Heart left ventricle (tissue), 16 donors: ENCODE data around the gene ZBTB8A. TPM values are rescaled to one million over a fixed set of nuclear protein-coding genes. Genes with fewer than 3 reads are reported as not detected.
"Not testable (repeated sequence)": the region's sequence is repeated elsewhere in the genome, so short reads cannot be mapped to it uniquely, and the experiment has no call there.

Experiments used
- ATAC-seq, 4 donors: fragments of 200-7000 bp; cut with Tn5 transposase; one replicate each; pipeline ENCODE4 v1.9.1; 2020 to 2022; ENCODE audit warnings: moderate library complexity in 4 of 4, mild to moderate bottlenecking in 3 of 4, moderate number of reproducible peaks in 1 of 4
- DNase-seq, 5 donors: peaks; one replicate each; pipeline ENCODE4 v3.0.0-alpha.2; 2020
- H3K27ac ChIP-seq, 12 donors: fragments of 200-600 bp; sonication (generic) in 4 of 12; one replicate each; pipeline versions ENCODE4 v1.5.0 to v1.8.0; 2016 to 2022; ENCODE audit warnings: mild to moderate bottlenecking in 2 of 12
- H3K27me3 ChIP-seq, 9 donors: fragments of 200-600 bp; sonication (generic) in 2 of 9; one replicate each; pipeline versions ENCODE4 v1.5.1 to v1.8.0; 2016 to 2022; ENCODE audit warnings: mild to moderate bottlenecking in 3 of 9
- H3K36me3 ChIP-seq, 9 donors: fragments of 200-600 bp; sonication (generic) in 2 of 9; one replicate each; pipeline versions ENCODE4 v1.5.0 to v1.8.0; 2018 to 2022; ENCODE audit warnings: mild to moderate bottlenecking in 2 of 9
- H3K4me1 ChIP-seq, 12 donors: fragments of 200-600 bp; sonication (generic) in 4 of 12; one replicate each; pipeline versions ENCODE4 v1.5.0 to v1.8.0; 2016 to 2022; ENCODE audit warnings: mild to moderate bottlenecking in 3 of 12
- H3K4me3 ChIP-seq, 12 donors: fragments of 200-600 bp; sonication (generic) in 4 of 12; one replicate each; pipeline versions ENCODE4 v1.5.0 to v1.8.0; 2017 to 2022; ENCODE audit warnings: mild to moderate bottlenecking in 9 of 12, moderate library complexity in 4 of 12
- H3K9me3 ChIP-seq, 12 donors: fragments of 200-600 bp; sonication (generic) in 4 of 12; one replicate each; pipeline versions ENCODE4 v1.5.0 to v1.8.0; 2016 to 2022; ENCODE audit warnings: mild to moderate bottlenecking in 1 of 12
- POLR2A ChIP-seq, 2 donors: fragments of 450-650 bp; IDR thresholded peaks; one replicate each; pipeline ENCODE4 v1.6.1; 2017; ENCODE audit warnings: antibody characterized with exemption in 2 of 2, mild to moderate bottlenecking in 2 of 2, moderate library complexity in 2 of 2
- WGBS, 4 donors: extraction: QIAGEN DNeasy Blood & Tissue Kit in 2 of 4; methylation state at CpG; one replicate each; pipeline versions ENCODE4 v1.1.5 to v1.1.7; 2013 to 2018; 5-methylcytosine and 5-hydroxymethylcytosine counted together
- intact Hi-C, 10 donors: fragments of 100-400 bp; cut with DNase I; formaldehyde crosslinking; loops; one replicate each; pipeline versions ENCODE4 v1.11.1 to v1.14.2; 2022
- polyA plus RNA-seq, 2 donors: library from polyadenylated mRNA; stranded (reverse); fragments of 200-250 nt; gene quantifications; one replicate each; pipeline ENCODE4 v1.2.3, GENCODE V29; 2013
- total RNA-seq, 9 donors: library from RNA; depleted of rRNA in 2 of 9; stranded (reverse); fragments of >200 nt in 2 of 9; fragmentation: NEBNext Ultra II Directional in 3 of 9; extraction: Animal tissue kit (Norgen Biotek cat#: 25700) in 3 of 9; gene quantifications; one replicate each; pipeline versions ENCODE4 v1.1.0 to v1.2.4, GENCODE V29; 2016 to 2023
- TF ChIP-seq, protein P1 (sequence below), 12 donors: fragments of 200-600 bp; sonication (generic) in 4 of 12; IDR thresholded peaks; one replicate each; pipeline versions ENCODE4 v1.5.0 to v1.8.0; 2018 to 2022; ENCODE audit warnings: antibody characterized with exemption in 12 of 12, mild to moderate bottlenecking in 5 of 12
- donor health status: ischemic (EF 13 %, LVEDD 7.1; RV severe dilation, severe dysfunction).
- donor health status: healthy with polysubstance abuse.
- donor health status: DM: no; HTN: yes; CAD: no.
- donor health status: DM: no; HTN: no; CAD: no.
- donor health status: ischemic (EF 25% LVEDD 6.9; RV normal size, moderate dysfunction).
- donor health status: ischemic (EF 25% LVEDD 5.7; RV mildly dilated, moderate dysfunction).
- donor health status: healthy.
- donor health status: DM: yes; HTN: yes; CAD: no.
- donor health status: ischemic (EF 35%, LVEDD 5.7; RV mildly dilated, moderate dysfunction).
- donor health status: nonischemic (EF 11% LVEDD 7.7; RV severe dilation, severe dysfunction).
- donor health status: DM: yes; HTN: yes; CAD: no.
- donor health status: PGD.
- donor health status: ischemic (EF 29% LVEDD 5.4; RV normal size, mild dysfunction).
- donor health status: nonischemic (EF 23%, LVEDD 6.1; RV moderate dilation, normal function).

The ZBTB8A gene
- total and polyA plus RNA-seq, 11 donors, result 1.1 to 5.0 (median 2.7) TPM

GRCh38 chr1:32635508-32636277, 96.5 kb downstream of the ZBTB8A start:
- Histone ChIP-seq H3K4me1 (no peaks in the 10 kb centered on the region), H3K4me3 (no peak overlapping the region), H3K27ac (no peak overlapping the region), H3K27me3 (no peaks in the 10 kb centered on the region), H3K9me3 (no peaks in the 10 kb centered on the region), H3K36me3 (peaks cover 0 to 55% (median 37%) of the 10 kb centered on the region in 9 donors)
- TF ChIP-seq, protein P1, sequence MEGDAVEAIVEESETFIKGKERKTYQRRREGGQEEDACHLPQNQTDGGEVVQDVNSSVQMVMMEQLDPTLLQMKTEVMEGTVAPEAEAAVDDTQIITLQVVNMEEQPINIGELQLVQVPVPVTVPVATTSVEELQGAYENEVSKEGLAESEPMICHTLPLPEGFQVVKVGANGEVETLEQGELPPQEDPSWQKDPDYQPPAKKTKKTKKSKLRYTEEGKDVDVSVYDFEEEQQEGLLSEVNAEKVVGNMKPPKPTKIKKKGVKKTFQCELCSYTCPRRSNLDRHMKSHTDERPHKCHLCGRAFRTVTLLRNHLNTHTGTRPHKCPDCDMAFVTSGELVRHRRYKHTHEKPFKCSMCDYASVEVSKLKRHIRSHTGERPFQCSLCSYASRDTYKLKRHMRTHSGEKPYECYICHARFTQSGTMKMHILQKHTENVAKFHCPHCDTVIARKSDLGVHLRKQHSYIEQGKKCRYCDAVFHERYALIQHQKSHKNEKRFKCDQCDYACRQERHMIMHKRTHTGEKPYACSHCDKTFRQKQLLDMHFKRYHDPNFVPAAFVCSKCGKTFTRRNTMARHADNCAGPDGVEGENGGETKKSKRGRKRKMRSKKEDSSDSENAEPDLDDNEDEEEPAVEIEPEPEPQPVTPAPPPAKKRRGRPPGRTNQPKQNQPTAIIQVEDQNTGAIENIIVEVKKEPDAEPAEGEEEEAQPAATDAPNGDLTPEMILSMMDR (IDR thresholded peaks at IDR 0.05), result no peak
- TF ChIP-seq POLR2A (IDR thresholded peaks at IDR 0.05), result no peak
- intact Hi-C loops, result no loop called here
- no peak for ATAC-seq
- 91 to 97% (median 95%) methylated on average over 8 of the region's 8 CpGs for WGBS, 4 donors
- no peak for DNase-seq

DNA sequence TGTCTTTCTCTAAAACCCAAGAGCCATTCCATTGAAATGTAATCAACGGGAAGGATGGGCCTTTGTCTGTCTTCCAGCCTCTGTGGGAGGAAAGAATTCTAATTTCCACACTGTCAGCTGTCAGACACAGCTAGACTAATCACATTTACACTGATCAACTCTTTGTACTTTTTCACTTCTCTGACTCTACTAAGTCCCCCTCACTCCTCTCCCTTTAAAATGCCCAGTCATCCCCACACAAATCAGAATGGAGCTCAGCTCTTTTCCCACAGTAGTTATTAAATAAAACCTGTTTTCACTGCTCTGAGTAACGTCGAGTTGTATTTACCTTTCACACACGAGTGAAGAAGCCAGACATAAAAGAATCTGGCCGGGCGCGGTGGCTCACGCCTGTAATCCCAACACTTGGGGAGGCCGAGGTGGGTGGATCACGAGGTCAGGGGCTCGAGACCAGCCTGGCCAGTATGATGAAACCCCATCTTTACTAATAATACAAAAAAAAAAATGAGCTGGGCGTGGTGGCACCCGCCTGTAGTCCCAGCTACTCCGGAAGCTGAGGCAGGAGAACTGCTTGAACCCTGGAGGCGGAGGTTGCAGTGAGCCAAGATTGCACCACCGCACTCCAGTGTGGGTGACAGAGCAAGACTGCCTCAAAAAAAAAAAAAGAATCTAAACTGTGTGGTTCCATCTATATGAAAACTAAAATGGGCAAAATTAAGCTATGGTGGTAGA, 97.9 kb downstream of the ZBTB8A start:
- 87 to 91% (median 89%) methylated on average over 16 of the region's 16 CpGs for WGBS, 4 donors
- DNase-seq, result no peak
- Histone ChIP-seq H3K36me3 (peaks cover 0 to 41% (median 24%) of the 10 kb centered on the region in 9 donors), H3K27ac (peak overlapping the region in 1 of 12 donors; percentile 51), H3K4me3 (no peak overlapping the region), H3K9me3 (no peaks in the 10 kb centered on the region), H3K27me3 (no peaks in the 10 kb centered on the region), H3K4me1 (no peaks in the 10 kb centered on the region)
- intact Hi-C loops, result no loop called here
- no peak for ATAC-seq
- TF ChIP-seq POLR2A (IDR thresholded peaks at IDR 0.05), result no peak
- TF ChIP-seq, protein P1 (IDR thresholded peaks at IDR 0.05), result no peak

DNA sequence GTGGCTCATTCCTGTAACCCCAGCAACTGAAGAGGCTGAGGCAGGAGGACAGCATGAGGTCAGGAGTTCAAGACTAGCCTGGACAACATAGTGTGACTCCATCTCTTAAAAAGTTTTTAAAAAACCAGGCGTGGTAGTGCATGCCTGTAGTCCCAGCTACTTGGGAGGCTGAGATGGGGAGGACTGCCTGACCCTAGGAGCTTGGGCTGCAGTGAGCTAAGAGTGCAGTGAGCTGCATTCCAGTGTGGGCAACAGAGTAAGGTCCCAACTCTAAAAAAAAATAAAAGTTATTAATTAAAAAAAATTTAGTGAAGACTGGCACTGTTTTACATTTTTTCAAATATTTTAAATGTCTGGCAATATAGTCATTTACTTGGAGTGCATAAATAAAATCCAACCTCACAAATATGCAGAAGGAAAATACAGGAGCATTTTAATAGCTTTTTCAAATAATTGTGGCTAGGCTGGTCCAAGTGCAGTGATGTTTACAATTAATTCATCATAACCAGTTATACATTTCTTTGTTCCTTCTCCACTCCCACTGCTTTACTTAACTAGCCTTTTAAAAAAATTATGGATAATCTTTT, 100.4 kb downstream of the ZBTB8A start:
- Histone ChIP-seq H3K27ac (no peak overlapping the region), H3K4me1 (no peaks in the 10 kb centered on the region), H3K27me3 (no peaks in the 10 kb centered on the region), H3K36me3 (peaks cover 0 to 18% (median 3%) of the 10 kb centered on the region in 9 donors), H3K9me3 (no peaks in the 10 kb centered on the region), H3K4me3 (no peak overlapping the region)
- 88 to 97% (median 95%) methylated on average over 1 of the region's 1 CpG for WGBS, 4 donors
- ATAC-seq (no peak), DNase-seq (no peak)
- TF ChIP-seq, protein P1 (IDR thresholded peaks at IDR 0.05), result no peak
- TF ChIP-seq POLR2A (IDR thresholded peaks at IDR 0.05), result no peak
- intact Hi-C loops, result no loop called here

GRCh38 chr1:32642292-32642827, 103.1 kb downstream of the ZBTB8A start:
- H3K4me1 ChIP-seq, H3K9me3 ChIP-seq, H3K27me3 ChIP-seq, intact Hi-C loops, DNase-seq, H3K27ac ChIP-seq, H3K4me3 ChIP-seq, ATAC-seq: not testable (repeated sequence)
- 70 to 79% (median 75%) methylated on average over 8 of the region's 8 CpGs for WGBS, 4 donors
- peaks cover 0 to 31% (median 7%) of the 10 kb centered on the region in 9 donors for H3K36me3 ChIP-seq
